H9 (cell line): Measurements from ENCODE around the gene FSIP1. TPM values are rescaled to one million over a fixed set of nuclear protein-coding genes. Genes with fewer than 3 reads are reported as not detected.

Experiments
- DNase-seq: peaks from one replicate; pipeline ENCODE4 v3.0.0-alpha.2; 2017
- H2AFZ ChIP-seq: one replicate; pipeline ENCODE4 v1.6.1; 2013; ENCODE audit warnings: mild to moderate bottlenecking, low read length, control low read depth, moderate library complexity
- H2AK5ac ChIP-seq: 2 replicates; pipeline ENCODE4 v1.6.1; 2013; ENCODE audit warnings: low read length, control low read depth, mixed read lengths; ENCODE audit not compliant: insufficient read length
- H2BK120ac ChIP-seq: one replicate; pipeline ENCODE4 v1.6.1; 2013; ENCODE audit warnings: low read depth, mild to moderate bottlenecking, low read length, control low read depth, inconsistent platforms; ENCODE audit not compliant: poor library complexity, severe bottlenecking
- H2BK12ac ChIP-seq: 2 replicates; pipeline ENCODE4 v1.6.1; 2013; ENCODE audit warnings: low read length, control low read depth, mixed read lengths, low read depth; ENCODE audit not compliant: insufficient read length
- H2BK15ac ChIP-seq: 2 replicates; pipeline ENCODE4 v1.6.1; 2013; ENCODE audit warnings: low read depth, low read length, control low read depth
- H2BK20ac ChIP-seq: one replicate; pipeline ENCODE4 v1.6.1; 2013; ENCODE audit warnings: low read depth, mild to moderate bottlenecking, low read length, control low read depth, inconsistent platforms; ENCODE audit not compliant: poor library complexity, severe bottlenecking
- H2BK5ac ChIP-seq: 2 replicates; pipeline ENCODE4 v1.6.1; 2013; ENCODE audit warnings: low read length, control low read depth, mixed read lengths; ENCODE audit not compliant: insufficient read length
- H3K14ac ChIP-seq: 2 replicates; pipeline ENCODE4 v1.6.1; 2013; ENCODE audit warnings: low read length, control low read depth; ENCODE audit not compliant: insufficient read depth
- H3K18ac ChIP-seq: 2 replicates; pipeline ENCODE4 v1.6.1; 2013; ENCODE audit warnings: low read depth, mild to moderate bottlenecking, mixed read lengths, low read length, control low read depth; ENCODE audit not compliant: insufficient read length
- H3K23ac ChIP-seq: 2 replicates; pipeline ENCODE4 v1.6.1; 2013; ENCODE audit warnings: low read length, control low read depth, mixed read lengths, low read depth; ENCODE audit not compliant: insufficient read length
- H3K23me2 ChIP-seq: 2 replicates; pipeline ENCODE4 v1.6.1; 2013; ENCODE audit warnings: low read depth, mild to moderate bottlenecking, mixed read lengths, low read length, control low read depth; ENCODE audit not compliant: insufficient read length, poor library complexity, severe bottlenecking
- H3K27ac ChIP-seq: 2 replicates; pipeline ENCODE4 v1.5.1; 2013; ENCODE audit warnings: low read length, control low read depth, mixed read lengths, low read depth; ENCODE audit not compliant: insufficient read length
- H3K27me3 ChIP-seq: 2 replicates; pipeline ENCODE4 v1.6.1; 2013; ENCODE audit warnings: low read length, control low read depth, inconsistent platforms; ENCODE audit not compliant: insufficient read depth
- H3K4ac ChIP-seq: 2 replicates; pipeline ENCODE4 v1.6.1; 2013; ENCODE audit warnings: low read depth, mild to moderate bottlenecking, control low read depth, inconsistent platforms, low read length, moderate library complexity
- H3K4me1 ChIP-seq: 2 replicates; pipeline ENCODE4 v1.6.1; 2013; ENCODE audit warnings: low read length, control low read depth, inconsistent platforms; ENCODE audit not compliant: insufficient read depth
- H3K4me2 ChIP-seq: 2 replicates; pipeline ENCODE4 v1.6.1; 2013; ENCODE audit warnings: low read length, control low read depth, mixed read lengths; ENCODE audit not compliant: insufficient read length, insufficient read depth
- H3K56ac ChIP-seq: 2 replicates; pipeline ENCODE4 v1.6.1; 2013; ENCODE audit warnings: low read depth, mild to moderate bottlenecking, mixed read lengths, low read length, control low read depth; ENCODE audit not compliant: insufficient read length
- H3K79me1 ChIP-seq: 2 replicates; pipeline ENCODE4 v1.6.1; 2013; ENCODE audit warnings: low read depth, mild to moderate bottlenecking, moderate library complexity, low read length, control low read depth, inconsistent platforms; ENCODE audit not compliant: insufficient read depth, poor library complexity, severe bottlenecking
- H3K79me2 ChIP-seq: 2 replicates; pipeline ENCODE4 v1.6.1; 2013; ENCODE audit warnings: low read length, control low read depth, inconsistent platforms; ENCODE audit not compliant: insufficient read depth
- H3K9ac ChIP-seq: 2 replicates; pipeline ENCODE4 v1.6.1; 2013; ENCODE audit warnings: low read length, control low read depth, mixed read lengths; ENCODE audit not compliant: insufficient read length; ENCODE audit errors: extremely low read depth
- H3K9me3 ChIP-seq: one replicate; pipeline ENCODE4 v1.6.1; 2013; ENCODE audit warnings: low read depth, low read length, inconsistent platforms; ENCODE audit not compliant: control insufficient read depth
- H3T11ph ChIP-seq: one replicate; pipeline ENCODE4 v1.6.1; 2013; ENCODE audit warnings: mild to moderate bottlenecking, low read length, control low read depth, inconsistent platforms
- H4K20me1 ChIP-seq: one replicate; pipeline ENCODE4 v1.6.1; 2013; ENCODE audit not compliant: control insufficient read depth, insufficient read length, insufficient read depth
- H4K5ac ChIP-seq: 2 replicates; pipeline ENCODE4 v1.6.1; 2013; ENCODE audit warnings: low read depth, mild to moderate bottlenecking, mixed read lengths, low read length, control low read depth; ENCODE audit not compliant: insufficient read length
- H4K8ac ChIP-seq: replicated peaks from 2 replicates; pipeline ENCODE4 v1.6.1; 2013; ENCODE audit warnings: low read length, control low read depth, mixed read lengths, low read depth; ENCODE audit not compliant: insufficient read length
- H4K91ac ChIP-seq: 2 replicates; pipeline ENCODE4 v1.6.1; 2013; ENCODE audit warnings: low read depth, mild to moderate bottlenecking, moderate library complexity, mixed read lengths, low read length, control low read depth; ENCODE audit not compliant: insufficient read length
- H3K27ac Mint-ChIP-seq, 3 experiments: 2 replicates in 2 of 3; 3 replicates in 1 of 3; pipeline ENCODE4 v1.8.0; 2020 to 2021; ENCODE audit warnings: mixed read lengths in 3 of 3, mild to moderate bottlenecking in 1 of 3, moderate library complexity in 1 of 3
- H3K27me3 Mint-ChIP-seq: 2 replicates; pipeline ENCODE4 v1.8.0; 2021; ENCODE audit warnings: low read depth, mild to moderate bottlenecking, moderate library complexity, mixed read lengths
- H3K36me3 Mint-ChIP-seq, 3 experiments: 2 replicates in 2 of 3; 3 replicates in 1 of 3; pipeline ENCODE4 v1.8.0; 2020 to 2021; ENCODE audit warnings: low read depth in 3 of 3, mixed read lengths in 3 of 3; ENCODE audit not compliant: insufficient read depth in 1 of 3
- H3K4me1 Mint-ChIP-seq, 2 experiments: 2 replicates each; pipeline ENCODE4 v1.8.0; 2020; ENCODE audit warnings: mixed read lengths in 2 of 2
- H3K4me3 Mint-ChIP-seq, 2 experiments: 2 replicates in 1 of 2; 3 replicates in 1 of 2; pipeline ENCODE4 v1.8.0; 2020 to 2021; ENCODE audit warnings: mild to moderate bottlenecking in 2 of 2, mixed read lengths in 2 of 2, moderate library complexity in 1 of 2
- H3K9me3 Mint-ChIP-seq, 2 experiments: 2 replicates in 1 of 2; 3 replicates in 1 of 2; pipeline ENCODE4 v1.8.0; 2020; ENCODE audit warnings: mild to moderate bottlenecking in 2 of 2, mixed read lengths in 2 of 2, moderate library complexity in 1 of 2
- CTCF ChIP-seq: fragments of 200-600 bp; sonication (generic); conservative IDR thresholded peaks from 3 replicates; pipeline ENCODE4 v1.8.0; 2021; ENCODE audit warnings: antibody characterized with exemption, mild to moderate bottlenecking
- WGBS: extraction: QIAGEN DNeasy Blood & Tissue Kit; methylation state at CpG from one replicate; pipeline ENCODE4 v1.1.7; 2013; ENCODE audit warnings: missing lambda C conversion rate, low lambda C conversion rate, mixed read lengths; ENCODE audit not compliant: insufficient read length; ENCODE audit errors: extremely low coverage; 5-methylcytosine and 5-hydroxymethylcytosine counted together
- total RNA-seq: library from RNA; stranded (reverse); gene quantifications from 2 replicates; pipeline ENCODE4 v1.2.1, GENCODE V29; 2021

The FSIP1 gene
- total RNA-seq, 1 experiment from 2014 or later: 0.96 TPM

GRCh38 chr15:39704689-39705088 lies 78.0 kb downstream of the FSIP1 start:
- H3K9me3 Mint-ChIP-seq: no peaks in the 10 kb centered on the region
- H4K5ac ChIP-seq: no peak overlapping the region
- no peaks in the 10 kb centered on the region for H3K27me3 Mint-ChIP-seq
- no peaks in the 10 kb centered on the region for H3K4me1 ChIP-seq
- H3K79me1 ChIP-seq: no peaks in the 10 kb centered on the region
- H2AK5ac ChIP-seq: no peak overlapping the region
- no peak overlapping the region for H2BK15ac ChIP-seq
- no peak overlapping the region for H4K91ac ChIP-seq
- no peak overlapping the region for H3K4me2 ChIP-seq
- no peak overlapping the region for H2BK20ac ChIP-seq
- H3K23ac ChIP-seq: no peak overlapping the region
- H3K23me2 ChIP-seq: no peaks in the 10 kb centered on the region
- H2BK5ac ChIP-seq: no peak overlapping the region
- no peak for TF ChIP-seq CTCF
- H3K4ac ChIP-seq: no peak overlapping the region
- H2BK12ac ChIP-seq: no peak overlapping the region
- no peak for DNase-seq
- no peak overlapping the region for H3K18ac ChIP-seq
- no peak overlapping the region for H3K27ac ChIP-seq
- H3K27me3 ChIP-seq: no peaks in the 10 kb centered on the region
- peaks cover 12 to 14% of the 10 kb centered on the region in 2 experiments for H3K4me1 Mint-ChIP-seq
- WGBS: no CpG with 5 or more reads among the region's 1 CpG
- H3K36me3 Mint-ChIP-seq: no peaks in the 10 kb centered on the region
- no peak overlapping the region for H3K9ac ChIP-seq
- no peak overlapping the region for H3T11ph ChIP-seq
- H2AFZ ChIP-seq: no peak overlapping the region
- H3K14ac ChIP-seq: no peak overlapping the region
- peak overlapping the region in 2 of 3 experiments; percentile 6 to 95; a peak in 4 of 7 replicates for H3K27ac Mint-ChIP-seq
- no peak overlapping the region for H3K56ac ChIP-seq
- no peak overlapping the region for H3K4me3 Mint-ChIP-seq
- no peaks in the 10 kb centered on the region for H4K20me1 ChIP-seq
- no peaks in the 10 kb centered on the region for H3K79me2 ChIP-seq
- no peak overlapping the region for H2BK120ac ChIP-seq
- no peaks in the 10 kb centered on the region for H3K9me3 ChIP-seq
- no peak overlapping the region for H4K8ac ChIP-seq
